Measurements from ENCODE around the gene ANKRD33.

ANKRD33 gene

DNA sequence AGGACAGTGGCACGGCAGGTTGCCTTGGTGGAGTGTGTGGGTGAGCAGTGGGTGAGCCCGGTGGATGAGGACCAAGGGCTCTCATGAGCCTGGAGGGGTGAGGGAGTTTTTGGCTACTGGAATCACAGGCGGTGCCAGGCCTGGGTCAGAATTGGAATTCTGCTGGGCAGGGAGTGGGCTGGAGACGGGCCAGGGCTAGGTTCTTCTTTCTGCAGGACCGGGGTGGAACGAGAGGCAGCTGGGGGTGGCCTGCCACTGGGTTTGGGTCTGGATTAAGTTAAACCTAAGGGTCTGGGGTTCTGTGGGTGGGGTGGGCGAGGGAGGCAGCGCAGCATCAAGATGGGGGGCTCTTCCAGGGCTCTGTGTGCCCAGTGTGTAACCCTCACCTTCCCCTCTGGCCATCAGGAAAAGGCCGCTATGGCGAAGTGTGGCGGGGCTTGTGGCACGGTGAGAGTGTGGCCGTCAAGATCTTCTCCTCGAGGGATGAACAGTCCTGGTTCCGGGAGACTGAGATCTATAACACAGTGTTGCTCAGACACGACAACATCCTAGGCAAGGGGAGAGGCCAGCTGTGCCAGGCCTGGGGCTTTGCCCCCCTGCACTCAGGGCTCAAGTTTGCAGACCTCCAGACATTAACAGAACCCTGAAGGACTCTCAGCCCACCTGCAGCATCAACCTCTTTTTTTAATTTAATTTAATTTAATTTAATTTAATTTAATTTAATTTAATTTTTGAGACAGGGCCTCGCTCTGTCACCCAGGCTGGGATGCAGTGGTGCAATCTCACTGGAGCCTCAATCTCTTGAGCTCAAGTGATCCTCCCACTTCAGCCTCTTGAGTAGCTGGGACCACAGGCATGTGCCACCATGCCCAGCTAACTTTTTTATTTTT, 26.4 kb downstream of the ANKRD33 start:
- Histone ChIP-seq H3K36me3 (ENCODE audit: low read depth) (no peaks in the 10 kb centered on the region), H3K27ac (ENCODE audit: poor library complexity, severe bottlenecking) (no peak overlapping the region), H3K4me3 (ENCODE audit: severe bottlenecking) (no peak overlapping the region), H3K27me3 (ENCODE audit: insufficient read depth, poor library complexity, severe bottlenecking) (no peaks in the 10 kb centered on the region), H3K4me1 (ENCODE audit: insufficient read depth, poor library complexity, severe bottlenecking) (no peaks in the 10 kb centered on the region), H3K9me3 (ENCODE audit: severe bottlenecking) (no peaks in the 10 kb centered on the region)
- TF ChIP-seq, protein P1, sequence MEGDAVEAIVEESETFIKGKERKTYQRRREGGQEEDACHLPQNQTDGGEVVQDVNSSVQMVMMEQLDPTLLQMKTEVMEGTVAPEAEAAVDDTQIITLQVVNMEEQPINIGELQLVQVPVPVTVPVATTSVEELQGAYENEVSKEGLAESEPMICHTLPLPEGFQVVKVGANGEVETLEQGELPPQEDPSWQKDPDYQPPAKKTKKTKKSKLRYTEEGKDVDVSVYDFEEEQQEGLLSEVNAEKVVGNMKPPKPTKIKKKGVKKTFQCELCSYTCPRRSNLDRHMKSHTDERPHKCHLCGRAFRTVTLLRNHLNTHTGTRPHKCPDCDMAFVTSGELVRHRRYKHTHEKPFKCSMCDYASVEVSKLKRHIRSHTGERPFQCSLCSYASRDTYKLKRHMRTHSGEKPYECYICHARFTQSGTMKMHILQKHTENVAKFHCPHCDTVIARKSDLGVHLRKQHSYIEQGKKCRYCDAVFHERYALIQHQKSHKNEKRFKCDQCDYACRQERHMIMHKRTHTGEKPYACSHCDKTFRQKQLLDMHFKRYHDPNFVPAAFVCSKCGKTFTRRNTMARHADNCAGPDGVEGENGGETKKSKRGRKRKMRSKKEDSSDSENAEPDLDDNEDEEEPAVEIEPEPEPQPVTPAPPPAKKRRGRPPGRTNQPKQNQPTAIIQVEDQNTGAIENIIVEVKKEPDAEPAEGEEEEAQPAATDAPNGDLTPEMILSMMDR (IDR thresholded peaks at IDR 0.05; ENCODE audit: poor library complexity, severe bottlenecking), result no peak
- DNase-seq (ENCODE audit: low spot score), result no peak
- no peak for ATAC-seq (ENCODE audit: low read depth)

DNA sequence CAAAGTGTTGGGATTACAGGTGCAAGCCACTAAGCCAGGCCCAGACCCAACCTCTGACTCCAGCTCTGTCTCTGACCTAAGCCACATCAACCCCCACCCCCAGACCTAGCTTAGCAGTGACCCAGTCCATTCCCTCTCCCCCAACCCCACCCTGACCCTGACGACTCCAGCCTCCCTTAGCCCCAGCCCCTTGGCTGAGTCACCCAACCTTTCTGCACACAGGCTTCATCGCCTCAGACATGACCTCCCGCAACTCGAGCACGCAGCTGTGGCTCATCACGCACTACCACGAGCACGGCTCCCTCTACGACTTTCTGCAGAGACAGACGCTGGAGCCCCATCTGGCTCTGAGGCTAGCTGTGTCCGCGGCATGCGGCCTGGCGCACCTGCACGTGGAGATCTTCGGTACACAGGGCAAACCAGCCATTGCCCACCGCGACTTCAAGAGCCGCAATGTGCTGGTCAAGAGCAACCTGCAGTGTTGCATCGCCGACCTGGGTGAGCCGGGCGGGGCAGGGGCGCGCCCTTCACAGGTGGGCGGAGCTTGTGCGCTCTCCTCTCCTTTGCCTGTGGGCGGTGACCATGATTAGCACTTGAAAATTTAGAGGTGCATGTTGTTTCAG, 27.2 kb downstream of the ANKRD33 start:
- no peak for DNase-seq (ENCODE audit: low spot score)
- Histone ChIP-seq H3K4me1 (ENCODE audit: insufficient read depth, poor library complexity, severe bottlenecking) (no peaks in the 10 kb centered on the region), H3K27ac (ENCODE audit: poor library complexity, severe bottlenecking) (no peak overlapping the region), H3K4me3 (ENCODE audit: severe bottlenecking) (no peak overlapping the region), H3K9me3 (ENCODE audit: severe bottlenecking) (no peaks in the 10 kb centered on the region), H3K27me3 (ENCODE audit: insufficient read depth, poor library complexity, severe bottlenecking) (no peaks in the 10 kb centered on the region), H3K36me3 (ENCODE audit: low read depth) (no peaks in the 10 kb centered on the region)
- TF ChIP-seq, protein P1 (IDR thresholded peaks at IDR 0.05; ENCODE audit: poor library complexity, severe bottlenecking), result no peak
- ATAC-seq (ENCODE audit: low read depth), result no peak

DNA sequence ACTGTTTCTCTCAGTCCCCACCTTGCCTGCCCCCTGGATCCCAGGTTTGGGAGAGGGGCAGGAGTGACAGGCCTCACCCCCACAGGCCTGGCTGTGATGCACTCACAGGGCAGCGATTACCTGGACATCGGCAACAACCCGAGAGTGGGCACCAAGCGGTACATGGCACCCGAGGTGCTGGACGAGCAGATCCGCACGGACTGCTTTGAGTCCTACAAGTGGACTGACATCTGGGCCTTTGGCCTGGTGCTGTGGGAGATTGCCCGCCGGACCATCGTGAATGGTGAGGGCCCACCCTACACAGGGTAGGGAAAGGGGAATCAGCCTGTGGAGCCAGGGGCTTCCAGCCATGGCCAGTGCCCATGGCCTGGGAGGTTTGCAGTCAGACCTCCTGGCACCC, 28.0 kb downstream of the ANKRD33 start:
- ATAC-seq (ENCODE audit: low read depth) (no peak), DNase-seq (ENCODE audit: low spot score) (no peak)
- Histone ChIP-seq H3K27me3 (ENCODE audit: insufficient read depth, poor library complexity, severe bottlenecking) (no peaks in the 10 kb centered on the region), H3K27ac (ENCODE audit: poor library complexity, severe bottlenecking) (no peak overlapping the region), H3K4me3 (ENCODE audit: severe bottlenecking) (no peak overlapping the region), H3K36me3 (ENCODE audit: low read depth) (no peaks in the 10 kb centered on the region), H3K9me3 (ENCODE audit: severe bottlenecking) (no peaks in the 10 kb centered on the region), H3K4me1 (ENCODE audit: insufficient read depth, poor library complexity, severe bottlenecking) (no peaks in the 10 kb centered on the region)
- TF ChIP-seq, protein P1 (IDR thresholded peaks at IDR 0.05; ENCODE audit: poor library complexity, severe bottlenecking), result no peak

DNA sequence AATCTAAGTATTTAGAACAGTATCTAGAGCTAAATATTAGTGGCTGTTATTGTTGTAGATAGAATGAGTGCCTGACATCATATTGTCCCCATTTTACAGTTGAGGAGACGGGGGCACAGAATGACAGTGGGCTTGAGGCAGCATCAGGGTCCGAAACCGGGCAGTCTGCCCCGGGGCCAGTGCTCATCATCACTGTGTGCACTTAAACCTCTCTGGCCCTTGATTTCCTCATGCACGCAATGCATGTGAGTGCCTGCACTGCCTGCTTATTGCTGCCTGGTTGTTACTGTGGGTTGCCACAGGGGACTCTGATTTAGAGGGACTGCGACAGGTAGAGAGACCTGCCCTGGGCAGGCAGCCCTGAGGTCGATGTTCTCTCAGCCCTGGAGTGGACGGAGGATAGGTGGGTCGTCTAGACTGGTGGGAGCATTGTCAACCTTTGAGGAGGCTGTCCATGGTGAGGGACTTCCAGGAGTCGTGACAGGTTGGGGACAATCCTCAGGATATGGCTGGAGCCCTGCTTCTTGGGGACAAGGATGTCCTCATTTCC, 29.2 kb downstream of the ANKRD33 start:
- no peak overlapping the region for H3K27ac ChIP-seq (ENCODE audit: poor library complexity, severe bottlenecking)
- no peaks in the 10 kb centered on the region for H3K27me3 ChIP-seq (ENCODE audit: insufficient read depth, poor library complexity, severe bottlenecking)
- TF ChIP-seq, protein P1 (IDR thresholded peaks at IDR 0.05; ENCODE audit: poor library complexity, severe bottlenecking), result no peak
- no peak for ATAC-seq (ENCODE audit: low read depth)
- DNase-seq (ENCODE audit: low spot score), result no peak
- no peaks in the 10 kb centered on the region for H3K36me3 ChIP-seq (ENCODE audit: low read depth)
- no peaks in the 10 kb centered on the region for H3K9me3 ChIP-seq (ENCODE audit: severe bottlenecking)
- no peaks in the 10 kb centered on the region for H3K4me1 ChIP-seq (ENCODE audit: insufficient read depth, poor library complexity, severe bottlenecking)
- no peak overlapping the region for H3K4me3 ChIP-seq (ENCODE audit: severe bottlenecking)
